GM12872 (cell line): Measurements from ENCODE around the gene GPSM3.

Experiments used
- TF ChIP-seq, protein P1 (sequence below): IDR thresholded peaks from 3 replicates; pipeline ENCODE4 v1.5.1; 2011; ENCODE audit warnings: low read depth, mild to moderate bottlenecking, low read length, moderate library complexity; ENCODE audit not compliant: insufficient read depth

Gene GPSM3

DNA sequence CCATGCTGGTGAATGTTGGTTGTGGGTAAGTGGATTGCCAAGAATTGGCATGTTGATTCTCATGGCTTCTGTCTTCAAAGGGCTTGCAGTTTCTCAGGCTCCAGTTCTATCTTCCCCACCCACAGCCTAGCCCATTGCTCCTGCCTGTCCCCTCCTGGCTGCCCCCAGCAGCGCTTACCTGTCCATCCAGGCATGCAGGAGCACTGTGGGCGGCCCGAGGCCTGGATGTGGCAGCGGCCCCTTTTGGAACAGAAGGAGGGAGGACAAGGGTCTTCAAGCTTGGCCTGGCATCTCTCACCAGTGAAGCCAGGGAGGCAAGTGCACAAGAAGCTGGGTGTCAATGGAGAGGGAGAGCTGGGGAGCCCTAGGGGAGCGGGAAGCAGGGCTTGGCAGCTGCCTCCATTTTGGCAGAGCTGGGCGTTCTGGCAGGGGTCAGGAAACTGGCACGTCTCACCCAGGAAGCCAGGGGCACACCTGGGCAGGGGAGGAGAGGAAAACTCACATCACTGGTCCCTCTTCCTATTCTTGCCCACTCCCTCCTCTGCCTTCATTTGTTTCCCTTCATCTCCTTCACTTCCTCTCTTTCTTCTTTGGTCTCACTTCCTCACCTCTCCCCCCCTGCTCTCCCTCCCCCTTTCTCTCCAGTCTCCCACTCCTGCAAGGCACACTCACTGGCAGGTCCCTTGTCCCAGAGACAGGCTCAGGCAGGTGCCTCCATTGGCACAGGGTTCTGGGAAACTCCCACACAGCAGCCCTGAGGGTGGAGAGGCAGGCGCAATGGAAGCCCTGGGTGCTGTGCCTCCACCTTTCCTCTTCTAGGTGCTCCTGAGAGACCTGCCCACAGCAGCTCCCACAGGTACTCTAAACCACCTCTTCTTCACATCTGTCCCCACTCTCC is 30.1 kb upstream of the GPSM3 start:
- TF ChIP-seq, protein P1, sequence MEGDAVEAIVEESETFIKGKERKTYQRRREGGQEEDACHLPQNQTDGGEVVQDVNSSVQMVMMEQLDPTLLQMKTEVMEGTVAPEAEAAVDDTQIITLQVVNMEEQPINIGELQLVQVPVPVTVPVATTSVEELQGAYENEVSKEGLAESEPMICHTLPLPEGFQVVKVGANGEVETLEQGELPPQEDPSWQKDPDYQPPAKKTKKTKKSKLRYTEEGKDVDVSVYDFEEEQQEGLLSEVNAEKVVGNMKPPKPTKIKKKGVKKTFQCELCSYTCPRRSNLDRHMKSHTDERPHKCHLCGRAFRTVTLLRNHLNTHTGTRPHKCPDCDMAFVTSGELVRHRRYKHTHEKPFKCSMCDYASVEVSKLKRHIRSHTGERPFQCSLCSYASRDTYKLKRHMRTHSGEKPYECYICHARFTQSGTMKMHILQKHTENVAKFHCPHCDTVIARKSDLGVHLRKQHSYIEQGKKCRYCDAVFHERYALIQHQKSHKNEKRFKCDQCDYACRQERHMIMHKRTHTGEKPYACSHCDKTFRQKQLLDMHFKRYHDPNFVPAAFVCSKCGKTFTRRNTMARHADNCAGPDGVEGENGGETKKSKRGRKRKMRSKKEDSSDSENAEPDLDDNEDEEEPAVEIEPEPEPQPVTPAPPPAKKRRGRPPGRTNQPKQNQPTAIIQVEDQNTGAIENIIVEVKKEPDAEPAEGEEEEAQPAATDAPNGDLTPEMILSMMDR = no peak

DNA sequence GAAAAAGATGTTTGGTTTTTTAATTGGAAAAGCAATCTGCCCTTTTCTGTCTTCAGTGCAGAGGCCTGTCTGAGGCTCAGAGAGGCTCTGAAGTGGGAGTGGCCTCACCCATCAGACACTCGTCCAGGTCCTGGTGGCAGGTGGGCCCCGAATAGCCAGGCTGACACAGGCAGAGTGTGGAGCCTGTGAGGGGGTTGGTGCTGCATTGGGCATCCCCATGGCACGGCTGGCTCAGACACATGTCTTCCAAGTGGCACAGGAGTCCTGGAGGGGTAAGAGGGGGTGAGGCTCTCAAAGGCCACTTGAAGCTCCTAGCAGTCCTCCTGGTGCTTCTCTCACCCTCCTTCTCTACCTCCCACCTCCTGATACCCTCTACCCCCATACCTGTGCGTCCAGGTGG is 27.6 kb upstream of the GPSM3 start:
- TF ChIP-seq, protein P1 = no peak

DNA sequence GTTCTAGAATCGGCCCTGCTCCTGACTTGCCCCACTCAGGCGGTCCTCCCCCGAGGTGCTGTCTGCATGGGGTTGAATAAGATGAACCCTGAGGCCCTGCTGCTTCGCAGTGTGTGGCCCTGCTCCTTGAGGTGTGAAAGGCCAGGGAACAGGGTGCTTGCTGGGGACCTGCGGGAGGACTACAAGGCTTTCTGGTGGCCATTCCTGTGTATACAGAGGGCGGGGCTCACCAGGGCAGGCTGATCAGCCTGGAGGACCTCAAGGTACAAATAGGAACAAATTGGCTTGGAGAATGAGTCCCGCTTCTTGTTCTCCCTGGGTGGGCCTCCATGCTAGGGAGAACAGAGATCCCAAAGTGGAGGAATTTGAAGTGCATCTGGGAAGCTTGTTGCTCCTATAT is 25.7 kb upstream of the GPSM3 start:
- TF ChIP-seq, protein P1 = no peak

DNA sequence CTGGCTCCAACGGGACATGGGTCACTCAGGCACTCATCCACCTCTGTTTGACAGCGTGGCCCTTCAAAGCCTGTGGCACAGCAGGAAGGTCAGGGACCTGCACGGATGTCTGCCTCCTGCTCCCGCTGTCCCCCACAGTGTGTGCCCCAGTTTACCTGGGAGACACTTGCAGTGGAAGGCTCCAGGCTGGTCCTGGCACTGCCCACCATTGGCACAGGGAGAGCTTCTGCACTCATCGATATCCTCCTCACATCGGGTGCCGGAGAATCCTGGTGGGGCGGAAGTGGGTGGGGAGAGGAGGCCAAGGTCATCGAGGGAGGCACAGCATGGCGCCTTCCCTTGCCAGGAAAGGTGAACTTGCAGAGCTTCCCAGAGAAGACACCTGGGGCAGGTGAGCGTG is 24.6 kb upstream of the GPSM3 start:
- TF ChIP-seq, protein P1 = no peak

DNA sequence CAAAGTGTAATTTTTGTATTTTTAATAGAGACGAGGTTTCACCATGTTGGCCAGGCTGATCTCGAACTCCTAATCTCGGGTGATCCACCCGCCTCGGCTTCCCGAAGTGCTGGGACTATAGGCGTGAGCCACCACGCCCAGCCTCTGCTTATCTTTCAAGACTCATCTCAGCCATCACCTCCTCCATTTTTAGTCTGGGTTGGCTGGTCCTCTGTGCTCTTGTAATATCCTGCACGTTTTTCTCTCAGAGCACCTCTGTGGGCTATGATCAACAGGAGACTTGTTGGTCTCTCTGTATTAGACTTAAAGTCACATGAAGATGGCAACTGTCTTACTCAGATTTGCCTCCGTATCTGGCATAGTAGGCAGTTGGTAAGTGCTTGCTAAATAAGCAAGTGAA is 23.8 kb upstream of the GPSM3 start:
- TF ChIP-seq, protein P1 = no peak

DNA sequence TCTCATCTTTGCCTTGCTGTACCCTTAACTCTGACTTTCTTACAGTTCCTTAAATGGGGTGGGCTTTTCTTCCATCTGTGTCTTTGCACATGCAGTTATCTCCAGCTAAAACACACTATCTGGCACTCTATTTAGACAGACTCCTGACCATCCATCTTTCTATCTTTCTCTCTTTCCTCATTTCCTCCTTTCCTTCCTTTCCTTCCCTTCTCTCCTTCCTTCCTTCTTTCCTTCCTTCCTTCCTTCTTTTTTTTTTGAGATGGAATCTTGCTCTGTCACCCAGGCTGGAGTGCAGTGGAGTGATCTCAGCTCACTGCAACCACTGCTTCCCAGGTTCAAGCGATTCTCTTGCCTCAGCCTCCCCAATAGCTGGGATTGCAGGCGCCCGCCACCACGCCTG is 23.2 kb upstream of the GPSM3 start:
- TF ChIP-seq, protein P1 = no peak

DNA sequence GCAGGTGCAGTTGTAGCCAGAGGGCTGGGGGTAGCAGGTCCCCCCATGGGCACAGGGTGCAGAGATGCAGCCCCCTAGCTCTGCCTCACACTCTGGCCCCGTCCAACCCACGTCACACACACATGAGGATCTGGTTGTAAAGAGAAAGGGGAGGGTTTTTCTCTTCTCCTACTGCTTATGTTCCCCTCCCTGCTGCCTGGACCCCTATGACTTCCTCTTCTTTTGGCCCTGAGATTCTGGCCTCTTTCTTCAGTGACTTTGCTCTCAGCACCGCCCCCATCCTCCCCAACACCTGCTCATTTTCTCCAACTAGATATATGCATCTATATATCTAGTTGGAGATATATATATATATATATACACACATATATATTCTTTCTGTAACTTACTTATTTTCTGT is 21.7 kb upstream of the GPSM3 start:
- TF ChIP-seq, protein P1 = no peak
